GM18526 (cell line): ENCODE data around the gene FNBP1L.

Experiments
- POLR2A ChIP-seq: IDR thresholded peaks from 3 replicates; pipeline ENCODE4 v1.6.1; 2011; ENCODE audit not compliant: insufficient read length; ENCODE audit errors: extremely low read depth

Gene FNBP1L

GRCh38 chr1:93437976-93438605, 9.8 kb upstream of the FNBP1L start:
- no peak for TF ChIP-seq POLR2A

- TF ChIP-seq POLR2A, result no peak
Measured at GRCh38 chr1:93438716-93439115, 9.2 kb upstream of the FNBP1L start.

- no peak for TF ChIP-seq POLR2A
Measured at GRCh38 chr1:93440272-93440671, 7.6 kb upstream of the FNBP1L start.

GRCh38 chr1:93440706-93441105, 7.2 kb upstream of the FNBP1L start:
- no peak for TF ChIP-seq POLR2A

DNA sequence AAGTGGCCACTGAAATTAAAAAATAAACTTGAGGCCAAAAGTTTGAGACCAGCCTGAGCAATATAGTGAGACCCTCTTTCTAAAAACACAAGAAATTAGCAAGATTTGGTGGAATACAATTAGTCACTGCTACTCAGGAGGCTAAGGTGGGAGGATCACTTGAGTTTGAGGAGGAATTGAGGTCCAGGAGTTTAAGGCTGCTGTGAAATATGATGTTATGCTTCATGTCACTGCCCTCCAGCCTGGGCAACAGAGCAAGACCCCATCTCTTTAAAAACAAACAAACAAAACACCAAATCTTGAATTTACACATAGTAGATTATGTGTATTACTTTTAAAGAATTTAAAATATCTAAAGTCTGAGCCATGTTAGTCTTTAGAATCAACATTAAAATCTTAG, 6.3 kb upstream of the FNBP1L start:
- TF ChIP-seq POLR2A, result no peak

GRCh38 chr1:93442008-93442666, 5.8 kb upstream of the FNBP1L start:
- TF ChIP-seq POLR2A, result no peak

DNA sequence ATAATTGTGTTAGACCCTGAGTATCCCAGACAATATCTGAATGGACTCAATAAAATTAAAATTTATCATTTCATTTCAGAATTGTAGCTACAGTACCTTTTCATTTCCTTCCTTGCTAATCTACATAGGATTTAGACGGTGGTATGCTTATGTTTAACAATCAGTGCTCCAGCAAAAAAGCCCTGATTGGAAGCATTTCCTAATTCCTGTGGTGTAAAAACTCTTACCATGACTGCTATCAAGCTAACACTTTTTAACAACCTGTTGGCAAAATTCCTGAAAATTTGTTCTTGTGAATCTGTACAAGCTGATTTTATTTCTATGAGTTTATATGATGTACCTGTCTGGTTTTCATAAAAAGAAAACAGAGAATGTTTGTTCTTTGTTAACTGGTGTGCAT, 5.2 kb upstream of the FNBP1L start:
- no peak for TF ChIP-seq POLR2A

DNA sequence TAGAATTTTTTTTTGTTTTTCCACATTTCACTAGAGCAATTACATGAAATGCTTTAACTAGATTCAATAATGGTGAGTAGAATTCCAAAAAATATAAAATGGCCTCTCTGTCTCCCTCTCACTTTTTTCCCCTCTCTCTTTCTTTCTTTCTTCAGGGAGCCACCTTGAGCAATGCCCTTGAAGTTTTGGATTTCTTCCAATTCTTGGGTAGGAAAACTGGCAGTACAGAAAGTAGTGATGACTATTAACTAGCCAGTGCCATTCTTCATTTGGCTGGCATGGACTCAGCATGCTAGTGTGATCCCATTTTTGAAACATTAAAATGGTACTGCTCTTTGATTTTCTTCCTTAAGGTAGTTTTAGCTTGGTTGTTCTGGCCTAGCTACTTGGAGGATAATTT, 4.5 kb upstream of the FNBP1L start:
- no peak for TF ChIP-seq POLR2A

- no peak for TF ChIP-seq POLR2A
Measured at GRCh38 chr1:93446837-93447451, 974 bp upstream of the FNBP1L start.

- TF ChIP-seq POLR2A, result no peak
Measured at GRCh38 chr1:93448292-93448982, 519 bp downstream of the FNBP1L start.

DNA sequence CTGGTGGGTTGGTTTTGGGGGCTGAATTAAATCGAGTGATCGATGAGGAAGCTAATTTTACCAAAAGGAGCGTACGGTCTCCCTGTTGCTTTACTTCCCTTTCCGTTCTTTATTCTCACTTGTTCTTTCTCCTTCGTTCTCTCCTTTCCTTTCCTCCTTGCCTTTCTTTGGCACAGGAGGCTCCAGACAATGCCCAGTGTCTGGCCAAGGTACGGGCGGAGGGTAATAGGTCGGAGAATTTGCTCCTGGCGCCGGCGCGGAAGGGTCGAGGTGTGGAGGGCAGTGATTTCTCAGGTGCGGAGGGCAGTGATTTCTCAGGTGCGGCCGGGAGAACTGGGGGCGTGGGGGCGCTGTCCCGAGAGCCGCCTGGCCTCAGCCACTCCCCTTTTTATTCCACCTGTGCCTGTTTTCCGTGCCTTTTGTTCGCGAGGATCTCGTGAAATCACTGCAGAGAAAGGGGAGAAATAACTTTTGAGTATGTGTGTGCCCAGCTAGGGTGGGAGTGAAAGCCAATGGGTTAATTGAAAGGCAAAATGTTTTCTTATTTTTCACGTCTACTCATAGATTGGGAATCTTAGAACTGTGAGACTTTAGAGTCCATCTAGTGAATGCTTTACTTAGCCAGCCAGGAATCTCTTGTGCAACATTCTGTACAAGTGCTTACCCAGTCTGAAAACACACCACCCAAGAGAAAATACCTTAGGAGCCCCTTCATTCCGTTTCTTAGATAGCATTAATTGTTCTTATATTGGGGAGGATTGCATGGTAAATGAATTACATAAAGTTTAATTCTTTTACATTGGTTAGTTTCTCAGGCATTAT, 1.3 kb downstream of the FNBP1L start:
- no peak for TF ChIP-seq POLR2A

GRCh38 chr1:93450321-93450720, 2.4 kb downstream of the FNBP1L start:
- TF ChIP-seq POLR2A, result no peak

- TF ChIP-seq POLR2A, result no peak
Measured at GRCh38 chr1:93453911-93454310, 6.0 kb downstream of the FNBP1L start.

DNA sequence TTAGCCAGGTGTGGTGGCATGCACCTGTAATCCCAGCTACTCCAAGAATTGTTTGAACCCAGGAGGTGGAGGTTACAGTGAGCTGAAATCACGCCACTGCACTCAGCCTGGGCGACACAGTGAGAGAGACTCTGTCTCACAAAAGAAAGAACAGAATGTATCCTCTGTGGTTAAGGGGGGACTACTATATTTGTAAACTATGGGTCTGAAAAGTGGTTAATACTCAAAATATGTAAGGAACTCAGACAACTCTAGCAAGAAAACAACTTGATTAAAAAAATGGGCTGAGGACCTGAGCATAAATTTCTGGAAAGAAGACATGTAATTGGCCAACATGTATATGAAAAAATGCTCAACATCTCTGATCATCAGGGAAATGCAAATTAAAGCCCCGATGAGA, 11.2 kb downstream of the FNBP1L start:
- TF ChIP-seq POLR2A, result no peak

- no peak for TF ChIP-seq POLR2A
Measured at GRCh38 chr1:93461236-93461635, 13.3 kb downstream of the FNBP1L start.
